Activated CD4-positive, alpha-beta T cell treated with anti-CD3 and anti-CD28 coated beads, Interleukin-10, Interleukin-2, amounts not matched to agents 100 ng/mL and 50 ng/mL, durations not matched to agents 16 hours and 8 hours (primary cell): ENCODE measurements around the gene HOXC6.

Source experiments
- DNase-seq: peaks from one replicate; pipeline ENCODE4 v3.0.0-alpha.2; 2020

Gene HOXC6

GRCh38 chr12:53990311-53991076 is 37.7 kb upstream of the HOXC6 start:
- no peak for DNase-seq

GRCh38 chr12:53991077-53991460 is 37.2 kb upstream of the HOXC6 start:
- no peak for DNase-seq

DNA sequence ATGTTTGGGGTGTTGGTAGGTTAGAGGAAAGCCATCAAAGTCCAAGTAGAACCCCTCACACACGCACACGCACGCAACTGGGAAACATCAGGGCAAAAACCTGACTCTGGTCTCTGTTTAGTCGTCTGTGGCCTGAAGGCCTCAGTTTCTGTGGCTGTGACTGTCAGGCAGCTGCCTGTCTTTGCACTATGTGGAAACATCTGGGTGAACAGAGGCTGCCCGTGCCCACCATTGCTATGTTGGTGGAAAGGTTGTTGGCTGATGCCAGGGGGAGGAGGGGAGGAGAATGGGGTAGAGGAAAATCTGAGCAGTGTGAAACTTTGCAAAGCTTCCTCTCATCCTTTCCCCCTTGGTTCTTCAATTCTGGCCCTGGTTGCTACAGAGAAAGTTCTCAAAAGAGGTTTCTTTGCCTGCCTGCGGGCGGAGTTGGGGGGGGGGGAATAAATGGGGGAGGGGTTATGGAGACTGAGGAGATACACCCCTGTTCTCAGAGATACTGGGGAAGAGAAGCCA is 35.8 kb upstream of the HOXC6 start:
- no peak for DNase-seq

- DNase-seq = no peak
These were observed 34.9 kb upstream of the HOXC6 start for GRCh38 chr12:53993162-53994008.

DNA sequence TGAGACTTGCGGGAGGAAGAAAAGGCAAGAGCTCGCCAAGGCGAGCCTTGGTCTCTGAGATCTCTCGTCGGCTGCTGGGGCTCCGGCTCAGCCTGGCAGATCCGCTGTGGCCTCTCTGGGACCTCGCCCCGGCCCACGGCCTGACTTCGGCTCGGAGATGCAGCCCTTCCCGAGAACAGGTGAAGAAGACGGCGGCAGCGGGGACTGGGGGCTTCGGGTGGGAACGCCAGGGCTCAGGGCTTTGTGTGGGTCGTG is 34.3 kb upstream of the HOXC6 start:
- no peak for DNase-seq

- DNase-seq = no peak
These were observed 33.8 kb upstream of the HOXC6 start for GRCh38 chr12:53994264-53995001.

DNA sequence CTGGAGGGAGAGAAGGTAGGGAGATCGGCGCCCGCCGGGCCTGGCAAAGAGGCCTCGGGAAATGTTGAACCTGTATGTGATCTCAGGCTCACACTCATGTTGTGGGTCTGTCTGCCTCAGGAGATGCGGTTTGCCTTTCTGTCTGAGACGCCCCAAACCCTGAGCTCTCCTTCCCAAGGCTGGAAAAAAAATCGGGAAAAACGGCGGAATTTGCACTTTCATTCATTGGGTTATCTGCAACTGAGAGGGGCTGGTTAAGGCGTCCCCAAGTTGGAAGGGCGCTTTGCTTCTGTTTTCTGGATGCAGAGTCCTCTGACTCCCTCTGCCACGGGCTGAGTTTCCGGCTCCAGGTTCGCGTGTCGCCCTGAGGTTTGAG is 33.2 kb upstream of the HOXC6 start:
- DNase-seq = no peak

GRCh38 chr12:53995378-53996239 is 32.6 kb upstream of the HOXC6 start:
- no peak for DNase-seq

DNA sequence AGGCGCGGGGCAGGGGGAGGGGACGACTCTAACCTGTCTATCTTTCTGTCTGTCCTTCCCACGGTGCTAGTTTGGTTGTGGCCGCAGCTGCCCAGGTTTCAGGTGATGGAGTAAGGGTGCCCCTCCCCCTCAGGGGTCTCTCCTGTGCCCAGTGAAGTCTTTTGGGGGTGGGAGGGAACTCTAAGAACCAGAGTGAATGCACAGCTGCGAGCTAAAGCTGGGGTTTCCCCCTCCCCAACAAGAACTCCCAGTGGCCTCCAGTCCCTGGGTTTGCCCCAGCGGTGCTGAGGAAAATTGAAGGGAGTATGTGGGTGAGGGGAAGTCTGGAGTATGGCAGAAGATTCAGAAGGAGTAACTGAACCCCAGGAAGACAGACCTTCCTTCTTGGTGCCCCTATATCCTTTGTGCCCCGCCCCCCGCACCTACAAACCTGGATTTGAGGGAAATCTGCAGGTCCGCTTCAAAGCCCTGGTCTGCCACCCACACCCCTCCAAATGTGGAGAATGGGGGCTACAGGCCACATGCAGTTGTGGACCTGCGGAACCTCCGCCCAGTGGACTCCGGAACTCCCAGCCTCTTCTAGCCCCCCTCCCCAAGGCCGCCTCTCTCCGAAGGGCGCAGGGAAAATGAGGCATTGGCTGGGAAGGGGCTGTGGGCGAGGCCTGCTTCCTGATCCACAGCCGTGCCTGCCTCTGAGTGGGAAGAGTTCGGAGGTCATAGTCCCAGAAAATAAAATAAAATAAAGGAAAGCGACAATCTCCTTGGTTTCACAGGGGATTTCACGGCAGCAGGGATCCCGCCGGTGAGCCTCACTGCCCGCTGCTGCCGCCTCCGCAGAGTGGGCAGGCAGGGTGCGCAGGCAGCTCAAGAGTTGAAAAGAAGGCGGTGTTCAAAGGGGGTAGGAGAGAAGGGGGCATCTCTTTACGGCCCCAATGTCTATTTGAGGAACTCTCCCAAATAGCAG is 31.7 kb upstream of the HOXC6 start:
- no peak for DNase-seq

DNA sequence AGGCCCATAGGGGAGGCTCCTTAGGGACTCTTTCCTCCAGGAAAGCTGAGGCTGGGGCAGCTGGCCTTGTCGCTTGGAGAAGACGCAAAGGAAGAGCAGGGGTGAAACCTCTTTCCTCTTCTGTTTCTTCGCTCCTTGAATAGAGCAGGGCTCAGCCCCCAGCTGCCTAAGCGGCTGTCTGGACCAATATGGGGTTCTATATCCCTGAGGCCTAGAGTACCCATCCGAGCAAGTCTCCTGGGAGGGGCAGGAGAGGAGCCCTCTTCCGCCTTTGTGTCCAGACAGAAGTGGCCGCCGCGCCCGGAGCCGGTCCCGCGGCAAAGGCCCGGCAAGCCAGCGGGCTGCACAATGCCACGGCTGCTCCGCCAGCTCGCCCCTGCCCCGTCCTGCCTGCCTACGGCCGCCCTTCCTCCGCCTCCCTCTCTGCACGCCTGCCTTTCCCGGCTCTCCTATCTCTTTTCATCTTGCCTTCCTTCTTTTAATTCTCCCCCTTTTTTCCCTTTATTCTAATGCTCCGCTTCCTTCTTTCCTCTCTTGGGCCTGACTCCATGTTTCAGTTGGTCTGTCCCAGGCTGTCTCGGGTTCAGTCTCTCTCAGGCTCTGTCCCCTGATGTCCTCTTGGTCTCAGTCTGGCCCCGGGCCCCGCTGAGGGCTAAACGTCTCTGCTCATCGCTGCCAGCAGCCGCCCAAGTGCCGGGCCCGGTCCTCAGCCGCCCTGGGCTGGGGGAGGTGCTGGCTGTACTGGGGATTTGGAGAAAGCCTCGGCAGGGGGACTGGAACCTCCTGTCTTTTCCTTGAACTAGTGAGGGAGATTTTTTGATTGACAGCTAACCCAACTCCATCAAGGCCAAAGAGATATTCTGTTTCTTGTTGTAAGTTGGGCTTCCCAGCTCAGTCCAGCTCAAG is 30.8 kb upstream of the HOXC6 start:
- no peak for DNase-seq

- no peak for DNase-seq
These were observed 29.9 kb upstream of the HOXC6 start for GRCh38 chr12:53998110-53998899.

GRCh38 chr12:53998900-53999236 is 29.4 kb upstream of the HOXC6 start:
- no peak for DNase-seq

- DNase-seq = no peak
These were observed 28.6 kb upstream of the HOXC6 start for GRCh38 chr12:53999559-54000115.

DNA sequence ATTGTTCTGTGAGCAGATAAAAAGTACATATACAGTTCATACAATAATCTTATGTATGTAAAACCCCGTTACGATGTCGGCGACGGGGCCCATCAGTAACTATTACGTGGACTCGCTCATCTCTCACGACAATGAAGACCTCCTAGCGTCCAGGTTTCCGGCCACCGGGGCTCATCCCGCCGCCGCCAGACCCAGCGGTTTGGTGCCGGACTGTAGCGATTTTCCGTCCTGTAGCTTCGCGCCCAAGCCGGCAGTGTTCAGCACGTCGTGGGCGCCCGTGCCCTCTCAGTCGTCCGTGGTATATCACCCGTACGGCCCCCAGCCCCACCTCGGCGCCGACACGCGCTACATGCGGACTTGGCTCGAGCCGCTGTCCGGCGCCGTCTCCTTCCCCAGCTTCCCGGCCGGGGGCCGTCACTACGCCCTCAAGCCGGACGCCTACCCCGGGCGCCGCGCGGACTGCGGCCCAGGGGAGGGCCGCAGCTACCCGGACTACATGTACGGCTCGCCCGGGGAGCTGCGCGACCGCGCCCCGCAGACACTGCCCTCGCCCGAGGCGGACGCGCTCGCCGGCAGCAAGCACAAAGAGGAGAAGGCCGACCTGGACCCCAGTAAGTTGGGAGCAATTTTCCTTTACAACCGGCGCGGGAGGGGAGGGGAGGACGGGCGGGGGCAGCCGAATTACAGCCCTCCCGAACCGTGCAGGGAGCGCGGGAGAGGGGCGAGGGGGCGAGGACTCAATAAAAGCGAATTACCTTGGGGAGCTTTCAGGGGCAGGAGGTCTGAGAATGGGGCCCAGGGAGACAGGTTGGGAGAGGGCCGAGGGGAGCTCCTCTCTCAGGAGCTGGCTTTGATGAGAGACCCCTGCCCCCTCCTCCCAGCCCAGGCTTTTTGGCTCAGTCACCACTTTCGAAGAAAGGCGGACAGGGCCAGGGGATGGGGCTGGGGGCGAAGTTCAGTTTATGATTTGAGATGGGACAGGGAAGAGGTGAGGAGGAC is 27.8 kb upstream of the HOXC6 start, which contains the start of gene HOXC9:
TSS of gene HOXC9 (plus strand) at position 46 of the 999 bp plus-strand sequence. CDS start at position 74, 28 bp downstream.
- DNase-seq = no peak

DNA sequence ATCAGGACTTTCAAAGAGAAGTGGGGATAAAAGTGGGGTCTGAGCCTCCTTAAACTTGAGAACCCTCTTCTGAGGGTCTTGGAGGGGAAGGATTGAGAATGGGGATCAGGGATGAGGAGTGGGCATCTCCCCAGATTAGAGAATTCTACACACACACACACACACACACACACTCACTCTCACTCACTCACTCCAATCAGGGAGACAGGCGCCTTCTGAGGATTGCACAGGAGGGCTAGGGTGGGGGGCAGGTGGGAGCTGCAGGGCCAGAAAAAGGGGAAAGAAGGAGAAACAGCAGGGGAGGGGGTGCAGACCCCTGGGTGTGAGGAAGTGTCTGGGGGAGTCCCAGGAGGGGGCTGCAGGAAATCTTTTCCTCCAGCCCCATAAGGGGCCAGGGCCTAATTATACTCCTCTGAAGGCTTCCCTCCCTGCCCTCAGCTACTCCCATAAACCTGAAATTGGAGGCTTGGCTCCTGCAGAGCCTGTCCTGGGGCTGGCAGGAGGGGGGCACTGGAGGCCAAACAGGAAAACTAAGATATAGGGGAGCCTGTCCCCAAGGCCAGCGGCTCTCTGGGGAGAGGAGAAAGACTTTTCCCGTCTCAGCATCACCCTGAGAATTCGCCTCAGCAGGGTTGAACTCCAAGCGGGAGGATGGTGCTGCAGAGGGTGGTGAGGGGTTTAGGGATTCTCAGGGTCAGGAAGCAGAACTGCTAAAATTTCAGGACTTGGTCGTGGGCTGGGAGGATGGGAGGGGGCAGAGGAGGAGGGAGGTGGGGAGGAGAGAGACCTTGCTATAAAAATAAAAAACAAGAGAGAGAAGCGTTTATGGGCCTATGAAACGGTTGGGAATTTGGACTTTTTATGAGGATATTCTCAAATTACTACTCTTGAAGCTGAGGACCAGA is 26.7 kb upstream of the HOXC6 start:
- no peak for DNase-seq

- no peak for DNase-seq
These were observed 25.8 kb upstream of the HOXC6 start for GRCh38 chr12:54002278-54002914.
